ENCODE results near the gene KLF3. TPM values are rescaled to one million over a fixed set of nuclear protein-coding genes. Genes with fewer than 3 reads are reported as not detected.

Gene KLF3
- total RNA-seq, 1 donor = 25.3 TPM

DNA sequence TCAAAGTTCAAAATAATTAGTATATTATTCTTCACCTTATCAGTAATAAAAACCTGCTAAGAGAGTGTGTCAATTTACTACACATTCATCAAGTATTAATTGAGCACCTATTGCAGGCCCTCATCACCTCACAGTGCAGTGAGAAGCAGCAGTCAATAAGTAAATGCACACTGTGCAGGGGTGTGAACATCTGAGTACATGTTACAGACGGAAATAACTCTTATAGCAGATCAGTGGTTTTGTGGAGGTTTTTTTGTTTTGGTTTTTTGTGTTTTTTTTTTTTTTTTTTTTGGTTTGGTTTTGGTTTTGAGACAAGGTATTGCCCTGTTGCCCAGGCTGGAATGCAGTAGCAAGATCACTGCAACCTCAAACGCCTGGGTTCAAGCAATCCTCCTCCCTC is 20.3 kb downstream of the KLF3 start:
- DNase-seq (ENCODE audit: insufficient read length, low spot score, missing footprints) = no peak
- Histone ChIP-seq H3K79me2 (ENCODE audit: insufficient read depth, low read length) (peaks cover 94% of the 10 kb centered on the region), H3K36me3 (ENCODE audit: insufficient read depth, low read length) (peaks cover 37% of the 10 kb centered on the region), H3K27ac (ENCODE audit: low read depth, low read length) (no peak overlapping the region), H4K20me1 (ENCODE audit: insufficient read depth, low read length) (peaks cover 16% of the 10 kb centered on the region), H3K4me1 (ENCODE audit: insufficient read depth, low read length) (peaks cover 25% of the 10 kb centered on the region), H3K4me2 (ENCODE audit: insufficient read depth, low read length) (no peak overlapping the region), H2AFZ (ENCODE audit: low read length) (no peak overlapping the region), H3K4me3 (ENCODE audit: insufficient read depth, low read length) (no peak overlapping the region), H3K27me3 (ENCODE audit: insufficient read depth, low read length) (no peaks in the 10 kb centered on the region), H3K9me3 (ENCODE audit: low read depth, low read length) (no peaks in the 10 kb centered on the region)
- TF ChIP-seq, protein P1, sequence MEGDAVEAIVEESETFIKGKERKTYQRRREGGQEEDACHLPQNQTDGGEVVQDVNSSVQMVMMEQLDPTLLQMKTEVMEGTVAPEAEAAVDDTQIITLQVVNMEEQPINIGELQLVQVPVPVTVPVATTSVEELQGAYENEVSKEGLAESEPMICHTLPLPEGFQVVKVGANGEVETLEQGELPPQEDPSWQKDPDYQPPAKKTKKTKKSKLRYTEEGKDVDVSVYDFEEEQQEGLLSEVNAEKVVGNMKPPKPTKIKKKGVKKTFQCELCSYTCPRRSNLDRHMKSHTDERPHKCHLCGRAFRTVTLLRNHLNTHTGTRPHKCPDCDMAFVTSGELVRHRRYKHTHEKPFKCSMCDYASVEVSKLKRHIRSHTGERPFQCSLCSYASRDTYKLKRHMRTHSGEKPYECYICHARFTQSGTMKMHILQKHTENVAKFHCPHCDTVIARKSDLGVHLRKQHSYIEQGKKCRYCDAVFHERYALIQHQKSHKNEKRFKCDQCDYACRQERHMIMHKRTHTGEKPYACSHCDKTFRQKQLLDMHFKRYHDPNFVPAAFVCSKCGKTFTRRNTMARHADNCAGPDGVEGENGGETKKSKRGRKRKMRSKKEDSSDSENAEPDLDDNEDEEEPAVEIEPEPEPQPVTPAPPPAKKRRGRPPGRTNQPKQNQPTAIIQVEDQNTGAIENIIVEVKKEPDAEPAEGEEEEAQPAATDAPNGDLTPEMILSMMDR (IDR thresholded peaks at IDR 0.05; ENCODE audit: extremely low read depth, low read depth, low read length) = no peak

DNA sequence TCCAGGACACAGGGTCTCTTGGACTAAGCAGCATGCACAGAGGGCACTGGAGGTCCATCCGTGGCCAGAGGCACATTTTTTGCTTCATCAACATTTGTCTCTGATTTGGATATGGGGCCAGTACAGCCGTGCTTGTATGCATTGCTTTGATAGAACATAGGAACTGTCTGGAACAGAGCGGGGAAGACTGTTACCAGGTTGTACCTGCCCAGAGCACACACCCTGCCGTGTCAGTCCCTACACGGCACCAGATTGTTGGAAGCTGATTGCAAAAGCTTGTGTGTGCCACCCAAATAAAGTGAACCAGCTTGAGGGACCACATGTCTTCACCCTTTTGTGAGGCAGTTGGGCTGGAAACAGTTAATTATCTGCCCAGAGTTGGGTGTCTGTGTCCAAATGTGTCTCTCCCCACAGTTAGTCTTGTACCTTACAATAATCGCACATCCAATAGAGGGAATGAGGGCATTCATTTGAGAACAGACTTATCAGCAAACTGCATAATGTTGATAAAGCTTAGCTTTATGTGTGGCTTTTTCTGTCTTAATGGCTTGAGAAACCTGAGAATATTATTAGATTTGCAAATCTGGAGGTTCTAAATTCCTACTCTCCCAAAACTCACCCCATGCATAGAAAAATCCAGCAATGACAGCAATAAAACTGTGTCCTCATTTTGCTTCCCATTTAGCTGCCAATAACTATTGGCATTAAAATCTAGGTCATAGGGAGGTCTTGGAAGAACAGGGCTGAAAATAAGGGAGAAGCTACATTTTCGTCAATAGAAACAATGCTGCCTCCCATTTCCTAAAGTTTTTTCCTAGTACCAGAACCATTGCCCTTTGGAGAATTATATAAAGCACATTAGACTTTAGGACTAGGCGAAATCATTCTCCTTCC is 21.2 kb downstream of the KLF3 start:
- Histone ChIP-seq H2AFZ (ENCODE audit: low read length) (no peak overlapping the region), H3K27ac (ENCODE audit: low read depth, low read length) (no peak overlapping the region), H3K4me1 (ENCODE audit: insufficient read depth, low read length) (peaks cover 25% of the 10 kb centered on the region), H3K79me2 (ENCODE audit: insufficient read depth, low read length) (peaks cover 93% of the 10 kb centered on the region), H3K27me3 (ENCODE audit: insufficient read depth, low read length) (no peaks in the 10 kb centered on the region), H3K9me3 (ENCODE audit: low read depth, low read length) (no peaks in the 10 kb centered on the region), H3K4me2 (ENCODE audit: insufficient read depth, low read length) (no peak overlapping the region), H3K4me3 (ENCODE audit: insufficient read depth, low read length) (no peak overlapping the region), H4K20me1 (ENCODE audit: insufficient read depth, low read length) (peaks cover 14% of the 10 kb centered on the region), H3K36me3 (ENCODE audit: insufficient read depth, low read length) (peaks cover 46% of the 10 kb centered on the region)
- TF ChIP-seq, protein P1 (IDR thresholded peaks at IDR 0.05; ENCODE audit: extremely low read depth, low read depth, low read length) = no peak
- no peak for DNase-seq (ENCODE audit: insufficient read length, low spot score, missing footprints)

DNA sequence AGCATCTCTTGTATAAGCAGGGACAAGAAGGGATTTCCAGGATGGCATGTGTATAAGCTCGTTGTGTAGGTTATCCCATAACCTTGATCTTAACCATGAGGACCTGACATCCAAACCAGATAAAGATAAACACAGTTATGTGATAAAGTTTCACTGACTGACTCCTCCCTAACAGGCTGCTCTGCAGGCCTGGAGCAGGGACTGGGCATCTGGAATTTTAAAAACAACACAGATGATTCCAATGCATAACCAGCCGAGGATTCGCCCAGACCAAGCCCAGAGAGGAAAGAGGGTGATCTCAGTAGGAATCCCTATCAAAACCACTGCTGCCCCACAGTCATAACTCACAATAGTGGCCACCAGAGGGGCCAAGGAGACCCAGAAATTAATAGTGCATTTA is 22.7 kb downstream of the KLF3 start:
- peaks cover 50% of the 10 kb centered on the region for H3K36me3 ChIP-seq (ENCODE audit: insufficient read depth, low read length)
- H3K9me3 ChIP-seq (ENCODE audit: low read depth, low read length) = no peaks in the 10 kb centered on the region
- TF ChIP-seq, protein P1 (IDR thresholded peaks at IDR 0.05; ENCODE audit: extremely low read depth, low read depth, low read length) = no peak
- no peaks in the 10 kb centered on the region for H3K27me3 ChIP-seq (ENCODE audit: insufficient read depth, low read length)
- no peak overlapping the region for H2AFZ ChIP-seq (ENCODE audit: low read length)
- H3K4me2 ChIP-seq (ENCODE audit: insufficient read depth, low read length) = no peak overlapping the region
- peaks cover 26% of the 10 kb centered on the region for H3K4me1 ChIP-seq (ENCODE audit: insufficient read depth, low read length)
- H3K27ac ChIP-seq (ENCODE audit: low read depth, low read length) = no peak overlapping the region
- H3K79me2 ChIP-seq (ENCODE audit: insufficient read depth, low read length) = peaks cover 87% of the 10 kb centered on the region
- no peak overlapping the region for H3K4me3 ChIP-seq (ENCODE audit: insufficient read depth, low read length)
- peak; percentile 75 for DNase-seq (ENCODE audit: insufficient read length, low spot score, missing footprints)
- peaks cover 14% of the 10 kb centered on the region for H4K20me1 ChIP-seq (ENCODE audit: insufficient read depth, low read length)

DNA sequence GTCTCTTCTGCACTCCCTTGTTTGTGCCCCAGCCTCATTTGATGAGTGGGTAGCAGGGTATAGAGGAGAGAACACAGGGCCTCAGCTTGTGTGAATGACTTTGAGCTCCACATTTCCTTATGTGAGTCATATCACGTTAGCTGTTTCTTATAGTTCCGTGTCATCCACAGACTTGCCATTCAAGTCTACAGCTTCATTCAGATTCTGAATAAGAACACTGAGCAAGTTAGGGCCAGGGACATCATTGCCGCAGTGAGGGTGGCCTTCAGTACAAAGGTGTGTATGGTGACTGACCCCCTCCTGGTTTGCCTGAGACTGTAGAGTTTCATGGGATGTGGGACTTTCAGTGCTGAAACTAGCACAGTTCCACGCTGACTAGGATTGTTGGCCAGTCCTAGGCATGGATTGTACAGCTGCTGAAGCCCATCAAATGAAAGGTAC is 23.6 kb downstream of the KLF3 start:
- Histone ChIP-seq H3K36me3 (ENCODE audit: insufficient read depth, low read length) (peaks cover 52% of the 10 kb centered on the region), H3K27ac (ENCODE audit: low read depth, low read length) (peak overlapping the region; percentile 42)

More for the DNA sequence above, 23.6 kb downstream of the KLF3 start:
- Histone ChIP-seq H4K20me1 (ENCODE audit: insufficient read depth, low read length) (peaks cover 14% of the 10 kb centered on the region), H3K9me3 (ENCODE audit: low read depth, low read length) (no peaks in the 10 kb centered on the region), H3K27me3 (ENCODE audit: insufficient read depth, low read length) (no peaks in the 10 kb centered on the region), H3K4me1 (ENCODE audit: insufficient read depth, low read length) (peaks cover 25% of the 10 kb centered on the region), H3K4me2 (ENCODE audit: insufficient read depth, low read length) (no peak overlapping the region), H3K4me3 (ENCODE audit: insufficient read depth, low read length) (no peak overlapping the region), H2AFZ (ENCODE audit: low read length) (peak overlapping the region; percentile 38), H3K79me2 (ENCODE audit: insufficient read depth, low read length) (peaks cover 83% of the 10 kb centered on the region)
- TF ChIP-seq, protein P1 (IDR thresholded peaks at IDR 0.05; ENCODE audit: extremely low read depth, low read depth, low read length) = no peak
- DNase-seq (ENCODE audit: insufficient read length, low spot score, missing footprints) = no peak

Data from osteoblast (primary cell).